ENCODE results near the gene RIMS1.

Gene RIMS1

GRCh38 chr6:72420409-72420808 is 534.1 kb downstream of the RIMS1 start:
- Histone ChIP-seq H3K9me3 (ENCODE audit: low read length) (no peaks in the 10 kb centered on the region), H3K79me2 (ENCODE audit: insufficient read depth, low read length) (no peaks in the 10 kb centered on the region), H3F3A (ENCODE audit: insufficient read depth, low read length) (no peaks in the 10 kb centered on the region), H3K4me2 (ENCODE audit: low read length) (no peak overlapping the region), H3K4me1 (ENCODE audit: insufficient read depth, low read length, severe bottlenecking) (no peaks in the 10 kb centered on the region), H3K4me3 (ENCODE audit: low read depth, low read length, poor library complexity, severe bottlenecking) (no peak overlapping the region), H3K36me3 (ENCODE audit: insufficient read depth, low read length) (no peaks in the 10 kb centered on the region), H2AFZ (ENCODE audit: low read length) (no peak overlapping the region), H3K9me2 (ENCODE audit: low read depth, low read length) (no peaks in the 10 kb centered on the region), H3K27ac (ENCODE audit: low read depth, low read length, poor library complexity, severe bottlenecking) (no peak overlapping the region), H3K27me3 (ENCODE audit: insufficient read depth, low read length) (no peaks in the 10 kb centered on the region), H3K9ac (ENCODE audit: low read length) (no peak overlapping the region), H4K20me1 (ENCODE audit: insufficient read depth, low read length) (no peaks in the 10 kb centered on the region)
- TF ChIP-seq EZH2 (IDR thresholded peaks at IDR 0.05; ENCODE audit: borderline replicate concordance, low read length) (no peak), CTCF (IDR thresholded peaks at IDR 0.05; ENCODE audit: low read length) (no peak)

GRCh38 chr6:72421387-72421786 is 535.0 kb downstream of the RIMS1 start:
- Histone ChIP-seq H3K9me3 (ENCODE audit: low read length) (no peaks in the 10 kb centered on the region), H3K36me3 (ENCODE audit: insufficient read depth, low read length) (no peaks in the 10 kb centered on the region), H3K79me2 (ENCODE audit: insufficient read depth, low read length) (no peaks in the 10 kb centered on the region), H3K4me3 (ENCODE audit: low read depth, low read length, poor library complexity, severe bottlenecking) (no peak overlapping the region), H3K4me1 (ENCODE audit: insufficient read depth, low read length, severe bottlenecking) (no peaks in the 10 kb centered on the region), H3K27ac (ENCODE audit: low read depth, low read length, poor library complexity, severe bottlenecking) (no peak overlapping the region), H2AFZ (ENCODE audit: low read length) (no peak overlapping the region), H3K27me3 (ENCODE audit: insufficient read depth, low read length) (no peaks in the 10 kb centered on the region), H3F3A (ENCODE audit: insufficient read depth, low read length) (no peaks in the 10 kb centered on the region), H3K9me2 (ENCODE audit: low read depth, low read length) (no peaks in the 10 kb centered on the region), H4K20me1 (ENCODE audit: insufficient read depth, low read length) (no peaks in the 10 kb centered on the region), H3K4me2 (ENCODE audit: low read length) (no peak overlapping the region), H3K9ac (ENCODE audit: low read length) (no peak overlapping the region)
- TF ChIP-seq EZH2 (IDR thresholded peaks at IDR 0.05; ENCODE audit: borderline replicate concordance, low read length) (no peak), CTCF (IDR thresholded peaks at IDR 0.05; ENCODE audit: low read length) (no peak)

- Histone ChIP-seq H4K20me1 (ENCODE audit: insufficient read depth, low read length) (no peaks in the 10 kb centered on the region), H3K9me3 (ENCODE audit: low read length) (no peaks in the 10 kb centered on the region), H2AFZ (ENCODE audit: low read length) (no peak overlapping the region), H3K9ac (ENCODE audit: low read length) (no peak overlapping the region), H3K27ac (ENCODE audit: low read depth, low read length, poor library complexity, severe bottlenecking) (no peak overlapping the region), H3K79me2 (ENCODE audit: insufficient read depth, low read length) (no peaks in the 10 kb centered on the region), H3K4me2 (ENCODE audit: low read length) (no peak overlapping the region), H3K9me2 (ENCODE audit: low read depth, low read length) (no peaks in the 10 kb centered on the region), H3K4me3 (ENCODE audit: low read depth, low read length, poor library complexity, severe bottlenecking) (no peak overlapping the region), H3K4me1 (ENCODE audit: insufficient read depth, low read length, severe bottlenecking) (no peaks in the 10 kb centered on the region), H3K27me3 (ENCODE audit: insufficient read depth, low read length) (no peaks in the 10 kb centered on the region), H3F3A (ENCODE audit: insufficient read depth, low read length) (no peaks in the 10 kb centered on the region), H3K36me3 (ENCODE audit: insufficient read depth, low read length) (no peaks in the 10 kb centered on the region)
- no peak for TF ChIP-seq EZH2 (IDR thresholded peaks at IDR 0.05; ENCODE audit: borderline replicate concordance, low read length)
- no peak for TF ChIP-seq CTCF (IDR thresholded peaks at IDR 0.05; ENCODE audit: low read length)
Measured at GRCh38 chr6:72422171-72422570, 535.8 kb downstream of the RIMS1 start.

Measured in OCI-LY1 (cell line).